G401.6 (cell line): Measurements from ENCODE around the gene TIMELESS.
A peak's percentile ranks its signal among the peaks of the same experiment; 100 is the strongest.
"Not testable (repeated sequence)": the region's sequence is repeated elsewhere in the genome, so short reads cannot be mapped to it uniquely, and the experiment has no call there.

Source experiments
- FAIRE-seq: peaks from 2 replicates; lab custom pipeline; 2012; peaks lifted over from hg19 to GRCh38; lab: Jason Lieb, UNC

The TIMELESS gene

GRCh38 chr12:56462565-56462964 is 13.3 kb upstream of the TIMELESS start:
- FAIRE-seq = no peak

- FAIRE-seq = no peak
Observed at GRCh38 chr12:56461235-56462159, 12.3 kb upstream of the TIMELESS start.

- no peak for FAIRE-seq
Observed at GRCh38 chr12:56457817-56458216, 8.6 kb upstream of the TIMELESS start.

GRCh38 chr12:56454557-56454956 is 5.3 kb upstream of the TIMELESS start, which contains the start of gene MIP:
MIP (minus strand) TSS chr12:56454657; CDS start chr12:56454613, 44 bp downstream.
- FAIRE-seq = no peak

GRCh38 chr12:56451147-56451546 is 1.9 kb upstream of the TIMELESS start:
- no peak for FAIRE-seq

- no peak for FAIRE-seq
Observed at GRCh38 chr12:56450241-56450640, 1.0 kb upstream of the TIMELESS start.

- FAIRE-seq = no peak
Observed at GRCh38 chr12:56449622-56449984, 377 bp upstream of the TIMELESS start.

GRCh38 chr12:56443208-56443607 is 6.0 kb downstream of the TIMELESS start:
- not testable (repeated sequence) for FAIRE-seq

GRCh38 chr12:56437430-56438176 is 11.6 kb downstream of the TIMELESS start:
- no peak for FAIRE-seq

GRCh38 chr12:56434828-56435227 is 14.4 kb downstream of the TIMELESS start:
- no peak for FAIRE-seq

GRCh38 chr12:56431850-56432249 is 17.4 kb downstream of the TIMELESS start:
- FAIRE-seq = no peak

GRCh38 chr12:56431288-56431687 is 17.9 kb downstream of the TIMELESS start:
- no peak for FAIRE-seq

- no peak for FAIRE-seq
Observed at GRCh38 chr12:56425940-56426438, 23.2 kb downstream of the TIMELESS start.

GRCh38 chr12:56425193-56425592 is 24.0 kb downstream of the TIMELESS start:
- no peak for FAIRE-seq

- FAIRE-seq = no peak
Observed at GRCh38 chr12:56420411-56420810, 28.8 kb downstream of the TIMELESS start.

GRCh38 chr12:56417739-56418138 is 31.5 kb downstream of the TIMELESS start:
- no peak for FAIRE-seq

- FAIRE-seq = no peak
Observed at GRCh38 chr12:56414401-56414800, 34.8 kb downstream of the TIMELESS start.

GRCh38 chr12:56413392-56413791 is 35.8 kb downstream of the TIMELESS start:
- FAIRE-seq = no peak

GRCh38 chr12:56411781-56412639 is 37.2 kb downstream of the TIMELESS start:
- no peak for FAIRE-seq

- FAIRE-seq = no peak
Observed at GRCh38 chr12:56410768-56411167, 38.5 kb downstream of the TIMELESS start.

GRCh38 chr12:56408799-56409417 is 40.3 kb downstream of the TIMELESS start:
- no peak for FAIRE-seq

- peak; percentile 56 for FAIRE-seq
Observed at GRCh38 chr12:56404227-56404626, 45.0 kb downstream of the TIMELESS start.
